Measurements from ENCODE around the gene PAGR1. TPM values are rescaled to one million over a fixed set of nuclear protein-coding genes. Genes with fewer than 3 reads are reported as not detected.

PAGR1 gene
- total RNA-seq, 1 experiment from 2014 or later, result 60.1 TPM

DNA sequence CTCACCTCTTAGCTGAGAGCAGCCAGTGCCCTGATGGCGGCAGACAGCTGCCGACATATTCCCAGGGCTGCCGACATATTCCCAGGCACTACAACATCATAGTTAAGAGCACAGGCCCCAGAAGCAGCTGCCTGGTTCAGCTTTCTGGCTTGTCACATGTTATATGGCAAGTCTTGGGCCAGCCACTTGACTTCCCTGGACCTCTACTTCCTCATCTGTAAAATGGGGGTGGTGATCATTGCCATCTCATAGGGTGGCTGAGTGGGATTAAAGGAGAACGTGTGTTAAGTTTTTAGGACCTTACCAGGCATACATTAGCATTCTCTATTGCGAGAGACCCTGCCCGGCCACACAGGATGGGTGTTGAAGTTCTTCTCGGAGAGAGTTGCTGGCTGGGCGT lies 28.0 kb downstream of the PAGR1 start (continued):
- TF ChIP-seq, protein P1, sequence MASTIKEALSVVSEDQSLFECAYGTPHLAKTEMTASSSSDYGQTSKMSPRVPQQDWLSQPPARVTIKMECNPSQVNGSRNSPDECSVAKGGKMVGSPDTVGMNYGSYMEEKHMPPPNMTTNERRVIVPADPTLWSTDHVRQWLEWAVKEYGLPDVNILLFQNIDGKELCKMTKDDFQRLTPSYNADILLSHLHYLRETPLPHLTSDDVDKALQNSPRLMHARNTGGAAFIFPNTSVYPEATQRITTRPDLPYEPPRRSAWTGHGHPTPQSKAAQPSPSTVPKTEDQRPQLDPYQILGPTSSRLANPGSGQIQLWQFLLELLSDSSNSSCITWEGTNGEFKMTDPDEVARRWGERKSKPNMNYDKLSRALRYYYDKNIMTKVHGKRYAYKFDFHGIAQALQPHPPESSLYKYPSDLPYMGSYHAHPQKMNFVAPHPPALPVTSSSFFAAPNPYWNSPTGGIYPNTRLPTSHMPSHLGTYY (CRISPR knock-in tag; IDR thresholded peaks at IDR 0.05), result no peak
- TF ChIP-seq TEAD1 (CRISPR knock-in tag; IDR thresholded peaks at IDR 0.05) (no peak), ATF1 (CRISPR knock-in tag; IDR thresholded peaks at IDR 0.05) (no peak), ZNF138 (CRISPR knock-in tag; conservative IDR thresholded peaks at IDR 0.05) (no peak), TEAD4 (CRISPR knock-in tag; IDR thresholded peaks at IDR 0.05) (no peak), RELA (CRISPR knock-in tag; IDR thresholded peaks at IDR 0.05; ENCODE audit: borderline replicate concordance) (no peak), EMX1 (CRISPR knock-in tag; IDR thresholded peaks at IDR 0.05) (no peak), SMAD4 (CRISPR knock-in tag; IDR thresholded peaks at IDR 0.05) (no peak), ATF6 (CRISPR knock-in tag; IDR thresholded peaks at IDR 0.05) (no peak)
- TF ChIP-seq, protein P2, sequence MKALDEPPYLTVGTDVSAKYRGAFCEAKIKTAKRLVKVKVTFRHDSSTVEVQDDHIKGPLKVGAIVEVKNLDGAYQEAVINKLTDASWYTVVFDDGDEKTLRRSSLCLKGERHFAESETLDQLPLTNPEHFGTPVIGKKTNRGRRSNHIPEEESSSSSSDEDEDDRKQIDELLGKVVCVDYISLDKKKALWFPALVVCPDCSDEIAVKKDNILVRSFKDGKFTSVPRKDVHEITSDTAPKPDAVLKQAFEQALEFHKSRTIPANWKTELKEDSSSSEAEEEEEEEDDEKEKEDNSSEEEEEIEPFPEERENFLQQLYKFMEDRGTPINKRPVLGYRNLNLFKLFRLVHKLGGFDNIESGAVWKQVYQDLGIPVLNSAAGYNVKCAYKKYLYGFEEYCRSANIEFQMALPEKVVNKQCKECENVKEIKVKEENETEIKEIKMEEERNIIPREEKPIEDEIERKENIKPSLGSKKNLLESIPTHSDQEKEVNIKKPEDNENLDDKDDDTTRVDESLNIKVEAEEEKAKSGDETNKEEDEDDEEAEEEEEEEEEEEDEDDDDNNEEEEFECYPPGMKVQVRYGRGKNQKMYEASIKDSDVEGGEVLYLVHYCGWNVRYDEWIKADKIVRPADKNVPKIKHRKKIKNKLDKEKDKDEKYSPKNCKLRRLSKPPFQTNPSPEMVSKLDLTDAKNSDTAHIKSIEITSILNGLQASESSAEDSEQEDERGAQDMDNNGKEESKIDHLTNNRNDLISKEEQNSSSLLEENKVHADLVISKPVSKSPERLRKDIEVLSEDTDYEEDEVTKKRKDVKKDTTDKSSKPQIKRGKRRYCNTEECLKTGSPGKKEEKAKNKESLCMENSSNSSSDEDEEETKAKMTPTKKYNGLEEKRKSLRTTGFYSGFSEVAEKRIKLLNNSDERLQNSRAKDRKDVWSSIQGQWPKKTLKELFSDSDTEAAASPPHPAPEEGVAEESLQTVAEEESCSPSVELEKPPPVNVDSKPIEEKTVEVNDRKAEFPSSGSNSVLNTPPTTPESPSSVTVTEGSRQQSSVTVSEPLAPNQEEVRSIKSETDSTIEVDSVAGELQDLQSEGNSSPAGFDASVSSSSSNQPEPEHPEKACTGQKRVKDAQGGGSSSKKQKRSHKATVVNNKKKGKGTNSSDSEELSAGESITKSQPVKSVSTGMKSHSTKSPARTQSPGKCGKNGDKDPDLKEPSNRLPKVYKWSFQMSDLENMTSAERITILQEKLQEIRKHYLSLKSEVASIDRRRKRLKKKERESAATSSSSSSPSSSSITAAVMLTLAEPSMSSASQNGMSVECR (CRISPR knock-in tag; IDR thresholded peaks at IDR 0.05; ENCODE audit: borderline replicate concordance), result no peak
- TF ChIP-seq, protein P3, sequence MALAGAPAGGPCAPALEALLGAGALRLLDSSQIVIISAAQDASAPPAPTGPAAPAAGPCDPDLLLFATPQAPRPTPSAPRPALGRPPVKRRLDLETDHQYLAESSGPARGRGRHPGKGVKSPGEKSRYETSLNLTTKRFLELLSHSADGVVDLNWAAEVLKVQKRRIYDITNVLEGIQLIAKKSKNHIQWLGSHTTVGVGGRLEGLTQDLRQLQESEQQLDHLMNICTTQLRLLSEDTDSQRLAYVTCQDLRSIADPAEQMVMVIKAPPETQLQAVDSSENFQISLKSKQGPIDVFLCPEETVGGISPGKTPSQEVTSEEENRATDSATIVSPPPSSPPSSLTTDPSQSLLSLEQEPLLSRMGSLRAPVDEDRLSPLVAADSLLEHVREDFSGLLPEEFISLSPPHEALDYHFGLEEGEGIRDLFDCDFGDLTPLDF (CRISPR knock-in tag; IDR thresholded peaks at IDR 0.05), result no peak

- no peaks in the 10 kb centered on the region; the same call in 1 of the 2 replicates for H3K36me3 Mint-ChIP-seq
- H3K9me3 Mint-ChIP-seq, result no peaks in the 10 kb centered on the region
- ATAC-seq, result no peak
- no peak for TF ChIP-seq NR3C1 (CRISPR knock-in tag; conservative IDR thresholded peaks at IDR 0.05; ENCODE audit: low read depth)
- no peak for TF ChIP-seq GTF2I (CRISPR knock-in tag; conservative IDR thresholded peaks at IDR 0.05)
- no peak for TF ChIP-seq ELF4 (CRISPR knock-in tag; IDR thresholded peaks at IDR 0.05; ENCODE audit: low read depth)
- TF ChIP-seq, protein P4, sequence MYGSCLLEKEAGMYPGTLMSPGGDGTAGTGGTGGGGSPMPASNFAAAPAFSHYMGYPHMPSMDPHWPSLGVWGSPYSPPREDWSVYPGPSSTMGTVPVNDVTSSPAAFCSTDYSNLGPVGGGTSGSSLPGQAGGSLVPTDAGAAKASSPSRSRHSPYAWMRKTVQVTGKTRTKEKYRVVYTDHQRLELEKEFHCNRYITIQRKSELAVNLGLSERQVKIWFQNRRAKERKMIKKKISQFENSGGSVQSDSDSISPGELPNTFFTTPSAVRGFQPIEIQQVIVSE (CRISPR knock-in tag; IDR thresholded peaks at IDR 0.05; ENCODE audit: borderline replicate concordance), result no peak
- TF ChIP-seq EMX1 (CRISPR knock-in tag; IDR thresholded peaks at IDR 0.05), result no peak
- no peak for TF ChIP-seq AR (CRISPR knock-in tag; IDR thresholded peaks at IDR 0.05)
- no peak for TF ChIP-seq SMAD4 (CRISPR knock-in tag; IDR thresholded peaks at IDR 0.05)
- TF ChIP-seq, protein P5, sequence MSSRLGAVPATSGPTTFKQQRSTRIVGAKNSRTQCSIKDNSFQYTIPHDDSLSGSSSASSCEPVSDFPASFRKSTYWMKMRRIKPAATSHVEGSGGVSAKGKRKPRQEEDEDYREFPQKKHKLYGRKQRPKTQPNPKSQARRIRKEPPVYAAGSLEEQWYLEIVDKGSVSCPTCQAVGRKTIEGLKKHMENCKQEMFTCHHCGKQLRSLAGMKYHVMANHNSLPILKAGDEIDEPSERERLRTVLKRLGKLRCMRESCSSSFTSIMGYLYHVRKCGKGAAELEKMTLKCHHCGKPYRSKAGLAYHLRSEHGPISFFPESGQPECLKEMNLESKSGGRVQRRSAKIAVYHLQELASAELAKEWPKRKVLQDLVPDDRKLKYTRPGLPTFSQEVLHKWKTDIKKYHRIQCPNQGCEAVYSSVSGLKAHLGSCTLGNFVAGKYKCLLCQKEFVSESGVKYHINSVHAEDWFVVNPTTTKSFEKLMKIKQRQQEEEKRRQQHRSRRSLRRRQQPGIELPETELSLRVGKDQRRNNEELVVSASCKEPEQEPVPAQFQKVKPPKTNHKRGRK (CRISPR knock-in tag; IDR thresholded peaks at IDR 0.05; ENCODE audit: borderline replicate concordance), result no peak
- no peak for TF ChIP-seq NR1H2 (CRISPR knock-in tag; IDR thresholded peaks at IDR 0.05)
- TF ChIP-seq NFATC4 (CRISPR knock-in tag; IDR thresholded peaks at IDR 0.05), result no peak
- H3K27me3 Mint-ChIP-seq (ENCODE audit: low read depth), result no peaks in the 10 kb centered on the region; the same call in 1 of the 2 replicates
- no peak for DNase-seq (ENCODE audit: low spot score)
- ChIA-PET POLR2A (no interaction called here), CTCF (interaction anchor here (0.8 to 4.8 kb wide), 8 partner anchors 10 to 187 kb away, joined by 3 to 50 read pairs (median 8); partner anchors contain the start of genes MVP, PAGR1 and TLCD3B)
- H3K4me3 Mint-ChIP-seq, result no peak overlapping the region
- peaks cover 6% of the 10 kb centered on the region for H3K4me1 Mint-ChIP-seq
- H3K27ac Mint-ChIP-seq, result no peak overlapping the region
These were observed 28.8 kb downstream of the PAGR1 start for GRCh38 chr16:29844575-29845331.
